GM19468 (cell line): ENCODE data around the gene SPAG6.
"Not testable (repeated sequence)": the region's sequence is repeated elsewhere in the genome, so short reads cannot be mapped to it uniquely, and the experiment has no call there.

Source experiments
- ATAC-seq: cut with Tn5 transposase; IDR thresholded peaks from one replicate; pipeline ENCODE4 v1.9.1; 2021; ENCODE audit warnings: mild to moderate bottlenecking, moderate library complexity, moderate number of reproducible peaks; ENCODE audit not compliant: unreplicated experiment; ENCODE audit errors: extremely low read depth

Gene SPAG6

DNA sequence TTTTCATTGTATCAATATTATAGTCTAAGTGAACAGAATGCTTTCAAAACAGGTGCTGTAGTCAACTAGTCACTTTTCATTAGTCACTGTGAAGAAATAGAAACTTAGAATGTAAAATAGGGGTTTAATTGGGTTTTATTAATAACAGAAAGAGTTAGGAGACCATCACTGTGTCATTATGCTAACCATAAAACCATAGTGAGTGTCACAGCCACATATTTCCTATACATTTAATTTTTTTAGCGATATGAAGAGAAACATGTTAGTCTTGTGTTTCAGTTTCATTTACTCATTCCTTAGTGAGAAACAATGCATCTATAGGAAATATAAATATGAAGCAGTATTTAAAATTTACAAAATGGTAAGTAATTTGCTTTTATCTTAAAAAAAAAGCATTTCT, 22.2 kb downstream of the SPAG6 start:
- no peak for ATAC-seq

DNA sequence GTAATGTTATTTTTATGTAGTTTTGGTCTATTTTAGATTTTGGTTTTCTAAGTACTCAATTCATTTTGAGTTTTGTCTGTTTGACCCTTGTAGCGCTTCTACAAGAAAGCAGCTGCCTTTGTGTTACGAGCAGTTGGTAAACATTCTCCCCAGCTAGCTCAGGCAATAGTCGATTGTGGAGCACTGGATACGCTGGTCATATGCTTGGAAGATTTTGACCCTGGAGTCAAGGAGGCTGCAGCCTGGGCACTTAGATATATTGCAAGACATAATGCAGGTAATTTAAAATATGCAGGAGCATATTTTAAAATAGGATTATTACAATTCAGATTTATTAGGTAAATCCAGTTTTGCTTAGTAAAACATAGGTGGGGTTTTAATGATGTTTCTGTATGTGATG, 23.1 kb downstream of the SPAG6 start:
- ATAC-seq: no peak

DNA sequence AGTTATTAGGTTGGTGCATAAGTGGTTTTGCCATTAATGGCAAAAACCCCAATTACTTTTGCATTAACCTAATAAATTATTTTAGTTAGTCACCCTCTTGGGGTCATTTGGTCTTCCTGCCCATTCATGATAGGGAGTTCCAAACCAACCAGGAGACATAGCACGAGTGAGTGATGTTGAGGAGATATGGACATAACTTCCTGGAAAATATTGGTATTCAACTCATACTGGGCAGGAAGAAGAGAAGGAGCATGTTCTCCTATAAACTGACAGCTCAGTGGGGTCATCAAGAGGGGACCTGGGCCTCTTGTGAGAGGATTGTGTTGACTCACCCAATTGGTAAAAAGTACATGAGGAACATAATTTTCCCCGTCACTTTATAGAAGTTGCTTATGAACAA, 23.7 kb downstream of the SPAG6 start:
- ATAC-seq: no peak

DNA sequence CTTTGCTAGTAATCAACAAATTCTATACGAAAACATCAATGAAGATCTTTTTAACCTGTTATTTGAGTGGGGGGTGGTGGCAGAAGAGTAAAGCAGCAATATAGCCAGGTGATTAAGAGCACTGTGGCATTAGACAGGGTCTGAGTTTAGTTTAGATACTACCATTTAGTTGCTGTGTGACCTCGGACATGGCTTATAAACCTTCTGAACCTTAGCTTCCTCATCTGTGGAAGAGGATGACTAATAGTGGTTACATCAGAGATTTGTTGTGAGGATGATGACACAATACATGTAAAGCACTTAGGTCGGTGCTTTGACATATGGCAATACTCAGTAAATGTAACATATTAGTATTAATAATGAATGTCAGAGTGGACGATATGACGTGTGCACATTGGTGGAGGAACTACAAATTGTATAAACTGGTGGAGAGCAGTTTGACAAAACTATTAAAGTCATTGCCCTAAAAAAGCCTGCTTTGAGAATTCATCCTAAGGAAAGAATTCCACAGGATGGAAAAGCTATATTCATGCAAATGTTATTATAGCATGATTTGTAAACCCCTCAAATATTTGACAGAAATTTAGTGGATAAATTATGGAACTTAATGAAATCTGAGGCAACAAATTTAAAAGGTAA, 24.3 kb downstream of the SPAG6 start:
- ATAC-seq: peak; percentile 20

DNA sequence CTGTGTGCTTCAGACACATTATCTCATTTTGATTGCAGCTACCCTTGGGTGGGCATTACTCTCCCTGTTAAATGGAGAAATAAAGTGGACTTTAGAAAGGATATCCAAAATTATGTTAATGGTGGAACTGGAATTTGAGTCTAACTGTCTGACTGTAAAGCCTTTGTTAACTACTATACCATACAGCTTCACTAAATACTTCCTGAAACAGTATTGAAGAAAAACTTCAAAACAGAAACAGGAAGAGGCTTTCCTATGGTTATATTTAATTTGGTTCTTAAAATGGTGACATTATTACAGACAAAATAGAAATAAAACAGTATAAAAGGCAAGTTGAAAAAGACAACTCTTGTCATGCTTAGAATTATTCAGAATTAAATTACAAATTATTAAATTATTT, 25.0 kb downstream of the SPAG6 start:
- ATAC-seq: no peak

DNA sequence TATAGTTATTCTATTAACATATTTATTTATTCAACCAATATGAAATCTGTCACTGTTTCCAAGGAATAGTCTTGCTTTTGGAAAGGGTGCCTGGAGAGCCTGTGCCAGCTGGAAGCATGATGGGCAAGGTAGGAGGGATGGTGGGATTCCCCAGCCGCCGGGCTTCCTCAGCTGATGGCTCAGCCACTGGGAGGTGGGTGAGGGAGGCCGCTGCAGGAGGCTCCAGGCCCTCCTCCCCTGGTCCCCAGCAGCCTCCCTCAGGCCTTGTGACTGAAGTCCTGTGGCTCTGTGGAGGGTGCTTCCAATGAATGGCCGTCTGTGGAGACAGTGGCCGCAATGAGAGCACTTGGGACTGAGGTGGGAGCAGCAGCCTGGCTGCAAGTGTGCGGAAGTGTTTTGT, 27.0 kb downstream of the SPAG6 start:
- no peak for ATAC-seq

DNA sequence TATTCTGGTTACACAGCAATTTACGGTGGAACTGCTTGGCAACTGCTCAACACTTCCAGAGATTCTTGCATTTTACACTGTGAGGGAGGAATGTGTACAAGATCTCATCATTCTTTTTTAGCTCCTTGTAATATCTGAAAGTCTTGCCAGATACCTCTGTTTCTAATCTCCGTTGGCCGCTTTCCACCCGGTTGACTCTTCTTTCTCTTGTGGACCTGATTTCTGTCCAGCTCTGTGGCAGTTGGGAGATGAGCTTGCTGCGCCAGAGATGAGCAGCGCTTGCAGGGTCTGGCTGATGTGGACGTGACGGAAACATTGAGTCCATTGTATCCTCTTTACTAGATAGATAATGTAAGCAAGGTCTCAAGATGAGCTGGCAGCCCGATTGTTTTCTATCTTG, 27.6 kb downstream of the SPAG6 start:
- ATAC-seq: no peak

DNA sequence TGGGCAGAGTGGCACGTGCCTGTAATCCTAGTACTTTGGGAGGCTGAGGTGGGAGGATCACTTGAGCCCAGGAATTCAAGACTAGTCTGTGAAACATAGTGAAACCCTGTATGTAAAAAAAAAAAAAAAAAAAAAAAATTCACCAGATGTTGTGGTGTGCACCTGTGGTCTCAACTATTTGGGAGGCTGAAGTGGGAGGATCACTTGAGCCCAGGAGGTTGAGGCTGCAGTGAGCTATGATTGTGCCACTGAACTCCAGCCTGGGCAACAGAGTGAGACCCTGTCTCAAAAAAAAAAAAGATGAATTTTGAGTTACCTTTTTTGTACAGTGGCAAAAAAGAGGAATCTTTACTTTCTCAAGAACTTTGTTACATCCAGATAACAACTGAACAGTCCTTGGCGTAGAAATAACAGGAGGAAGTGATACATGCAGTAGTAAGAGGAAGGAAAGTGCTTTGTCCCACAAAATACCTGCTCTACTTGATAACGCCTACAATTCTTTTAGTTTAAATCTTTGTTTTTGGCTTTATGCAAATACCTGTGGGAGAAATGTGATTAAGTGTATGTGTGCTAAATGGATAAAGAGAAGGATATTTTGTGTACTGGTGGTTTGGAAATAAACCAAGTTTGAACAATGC, 29.3 kb downstream of the SPAG6 start:
- ATAC-seq: no peak

DNA sequence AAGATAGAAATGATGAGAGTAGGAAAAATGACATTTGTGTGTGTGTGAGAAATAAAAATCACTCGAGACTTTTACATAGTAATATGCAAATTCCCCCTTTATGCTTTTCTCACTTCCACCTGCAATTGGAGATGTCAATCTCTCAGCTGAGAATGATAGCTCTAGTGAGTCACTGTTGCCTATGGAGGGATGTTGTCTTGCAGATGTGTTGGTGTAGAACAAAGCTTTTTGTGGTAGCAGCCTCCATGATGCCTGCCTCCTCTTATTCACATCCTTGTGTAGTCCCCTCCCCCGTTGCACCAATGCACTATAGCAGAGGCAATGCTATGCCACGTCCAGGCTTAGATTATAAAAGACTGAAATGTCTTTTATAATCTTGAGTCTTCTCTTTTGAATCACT, 33.8 kb downstream of the SPAG6 start:
- ATAC-seq: peak; percentile 74

DNA sequence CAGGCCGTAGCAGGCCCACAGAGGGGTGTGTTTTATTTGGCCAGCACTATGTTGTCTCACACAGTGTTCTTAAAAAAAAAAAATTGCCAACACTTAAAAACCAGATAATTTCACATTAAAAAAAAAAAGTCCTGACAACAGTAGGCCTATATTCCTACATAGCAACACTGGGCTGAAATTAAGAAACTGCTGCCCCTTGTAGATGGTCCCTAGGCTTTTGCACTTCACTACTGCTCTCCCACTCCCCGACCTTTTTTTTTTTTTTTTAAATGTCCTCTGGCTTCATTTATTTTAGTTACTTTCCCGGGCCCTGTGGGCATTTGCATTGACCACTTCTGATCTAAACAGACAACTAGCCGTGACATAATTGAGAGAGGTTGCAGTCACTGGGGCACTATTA, 36.0 kb downstream of the SPAG6 start:
- ATAC-seq: no peak

DNA sequence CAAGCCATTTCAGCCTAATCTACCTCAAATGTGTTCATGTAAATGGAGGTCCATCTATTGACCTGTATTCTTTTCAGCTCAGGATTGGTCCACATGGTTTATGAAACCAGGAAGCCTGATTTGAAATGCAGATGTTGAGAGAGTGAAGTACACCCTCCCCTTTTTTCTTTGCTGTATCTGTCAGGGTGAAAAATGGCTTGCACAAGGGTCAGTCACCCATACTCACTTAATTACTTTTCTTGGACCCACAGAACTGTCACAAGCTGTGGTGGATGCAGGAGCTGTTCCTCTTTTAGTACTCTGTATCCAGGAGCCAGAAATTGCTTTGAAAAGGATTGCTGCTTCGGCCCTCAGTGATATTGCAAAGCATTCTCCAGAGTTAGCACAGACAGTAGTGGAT, 41.2 kb downstream of the SPAG6 start:
- ATAC-seq: no peak

DNA sequence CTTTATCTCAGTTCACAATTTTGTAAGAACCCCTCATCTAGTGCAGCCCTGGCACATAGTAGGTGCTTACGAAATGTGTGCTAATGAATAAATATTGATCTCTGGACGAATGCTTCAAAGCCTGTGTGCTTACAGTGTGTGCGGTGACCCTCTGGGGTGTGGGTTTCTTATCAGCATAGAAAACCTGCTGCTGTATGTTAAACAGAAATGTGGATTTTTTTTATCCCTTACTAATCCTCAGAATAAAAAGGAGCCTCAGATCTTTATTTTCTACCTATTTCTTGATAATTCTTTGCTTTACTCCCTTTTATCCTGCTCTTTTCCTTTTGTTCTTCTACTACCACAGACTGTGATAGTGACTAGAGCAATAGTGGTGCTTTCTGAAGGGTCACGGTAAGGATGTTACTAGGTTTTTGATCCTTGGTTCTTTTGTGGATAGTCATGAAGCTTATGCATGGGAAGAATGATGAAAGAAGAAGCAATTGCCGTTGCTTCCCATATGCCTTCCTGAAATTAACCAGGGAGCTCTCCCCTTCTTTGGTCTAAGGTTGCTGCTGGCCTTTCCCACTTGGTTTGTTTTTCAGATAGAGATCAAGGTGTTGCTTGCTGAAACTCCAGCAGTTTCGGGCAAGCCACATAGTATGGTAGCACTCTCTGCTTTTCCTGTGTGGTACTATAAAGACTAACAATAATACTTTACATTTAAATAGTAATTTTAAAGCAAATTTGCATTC, 44.7 kb downstream of the SPAG6 start:
- no peak for ATAC-seq

DNA sequence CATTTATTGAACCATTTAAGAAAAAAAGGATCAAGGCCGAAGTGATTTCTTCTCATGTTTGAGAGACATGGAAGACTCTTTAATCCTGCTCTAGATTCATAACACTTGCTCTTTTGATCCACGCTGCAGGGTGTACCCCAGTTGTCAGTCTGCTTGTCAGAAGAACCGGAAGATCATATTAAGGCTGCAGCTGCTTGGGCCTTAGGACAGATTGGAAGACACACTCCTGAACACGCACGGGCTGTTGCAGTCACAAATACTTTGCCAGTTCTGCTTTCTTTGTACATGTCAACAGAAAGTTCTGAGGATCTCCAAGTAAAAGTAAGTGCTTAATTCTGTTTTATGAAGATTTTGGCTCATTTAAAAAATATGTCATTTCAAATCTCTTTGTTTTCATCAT, 46.3 kb downstream of the SPAG6 start:
- ATAC-seq: no peak

DNA sequence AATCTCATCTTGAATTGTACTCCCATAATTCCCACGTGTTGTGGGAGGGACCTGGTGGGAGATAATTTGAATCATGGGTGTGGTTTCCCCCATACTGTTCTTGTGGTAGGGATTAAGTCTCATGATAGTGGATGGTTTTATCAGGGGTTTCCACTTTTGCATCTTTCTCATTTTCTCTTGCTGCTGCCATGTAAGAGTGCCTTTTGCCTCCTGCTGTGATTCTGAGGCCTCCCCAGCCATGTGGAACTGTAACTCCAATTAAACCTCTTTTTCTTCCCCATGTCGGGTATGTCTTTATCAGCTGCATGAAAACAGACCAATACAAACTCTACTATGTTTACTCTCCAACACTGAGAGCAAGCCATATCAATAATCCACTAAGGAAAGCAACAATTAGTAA, 50.9 kb downstream of the SPAG6 start:
- ATAC-seq: not testable (repeated sequence)

DNA sequence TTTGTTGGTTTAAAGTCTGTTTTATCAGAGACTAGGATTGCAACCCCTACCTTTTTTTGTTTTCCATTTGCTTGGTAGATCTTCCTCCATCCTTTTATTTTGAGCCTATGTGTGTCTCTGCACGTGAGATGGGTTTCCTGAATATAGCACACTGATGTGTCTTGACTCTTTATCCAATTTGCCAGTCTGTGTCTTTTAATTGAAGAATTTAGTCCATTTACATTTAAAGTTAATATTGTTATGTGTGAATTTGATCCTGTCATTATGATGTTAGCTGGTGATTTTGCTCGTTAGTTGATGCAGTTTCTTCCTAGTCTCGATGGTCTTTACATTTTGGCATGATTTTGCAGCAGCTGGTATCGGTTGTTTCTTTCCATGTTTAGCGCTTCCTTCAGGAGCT, 61.6 kb downstream of the SPAG6 start:
- ATAC-seq: not testable (repeated sequence)

DNA sequence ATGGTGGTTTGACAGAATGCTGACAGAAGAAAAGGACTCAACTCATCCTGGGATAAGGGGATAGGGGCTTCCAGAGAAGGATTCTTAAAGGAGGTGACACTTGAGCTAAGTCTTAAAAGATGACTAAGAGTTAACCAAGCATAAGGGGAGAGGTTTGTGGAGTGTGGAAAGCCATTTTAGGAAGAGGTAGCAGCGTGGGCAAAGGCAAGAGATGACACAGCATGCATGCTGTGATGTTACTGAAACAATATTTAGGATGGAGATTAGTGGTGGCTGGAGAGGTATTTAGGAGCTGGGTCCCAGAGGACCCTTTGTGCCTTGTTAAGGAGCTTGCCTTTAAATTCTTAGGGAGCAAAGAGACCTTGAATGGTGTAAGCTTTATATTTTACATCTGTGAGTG, 65.1 kb downstream of the SPAG6 start:
- no peak for ATAC-seq

DNA sequence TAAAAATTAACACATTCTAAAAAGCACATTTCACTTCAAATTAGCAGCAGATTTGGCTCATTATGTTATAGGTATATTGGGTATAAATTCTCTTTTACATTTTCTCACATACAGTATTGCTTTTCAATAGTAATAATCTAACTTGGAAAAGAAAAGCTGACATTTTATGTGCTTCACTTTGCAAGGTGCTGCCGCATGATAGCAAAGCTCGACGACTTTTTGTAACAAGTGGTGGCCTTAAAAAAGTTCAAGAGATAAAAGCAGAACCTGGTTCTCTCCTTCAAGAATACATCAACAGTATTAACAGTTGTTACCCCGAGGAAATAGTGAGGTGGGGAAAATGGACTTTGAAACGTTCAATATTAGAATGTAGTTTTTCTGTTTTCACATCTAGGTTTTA, 65.5 kb downstream of the SPAG6 start:
- no peak for ATAC-seq

DNA sequence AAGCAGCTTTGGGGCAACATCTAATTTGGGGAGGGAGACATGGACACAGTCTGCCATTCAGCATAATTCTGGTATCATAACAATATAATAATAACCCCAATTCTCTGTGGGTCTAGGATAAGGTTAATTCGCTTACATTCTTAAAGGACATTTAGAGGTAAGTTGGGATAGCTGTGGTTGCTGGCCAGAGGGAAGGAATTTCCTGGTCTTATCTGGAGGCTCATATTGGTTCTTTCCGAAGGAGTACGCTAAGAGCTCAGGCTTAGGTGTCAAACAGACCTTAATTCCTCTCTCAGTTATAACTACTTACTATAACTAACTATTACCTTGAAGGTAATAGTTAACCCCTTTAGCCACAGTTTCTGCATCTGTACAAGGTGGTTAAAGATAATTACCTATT, 68.8 kb downstream of the SPAG6 start:
- no peak for ATAC-seq

DNA sequence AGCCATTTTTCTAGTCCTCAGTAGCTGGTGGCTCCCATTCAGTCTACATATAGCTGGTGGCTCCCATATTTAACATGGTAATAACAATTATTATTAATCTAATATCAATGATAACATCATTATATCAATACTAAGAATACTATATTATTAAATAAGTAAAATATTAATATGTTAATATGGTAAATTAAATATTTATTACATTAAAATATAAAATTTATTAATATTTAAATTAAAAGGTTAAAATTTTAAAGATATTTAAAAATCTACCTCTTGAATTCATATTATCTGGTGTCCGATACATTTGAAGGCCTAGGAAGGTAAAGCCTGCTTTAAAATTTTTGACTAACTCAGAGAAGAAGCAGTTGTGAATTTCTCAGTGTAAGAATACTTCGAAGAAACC, 69.8 kb downstream of the SPAG6 start:
- no peak for ATAC-seq

DNA sequence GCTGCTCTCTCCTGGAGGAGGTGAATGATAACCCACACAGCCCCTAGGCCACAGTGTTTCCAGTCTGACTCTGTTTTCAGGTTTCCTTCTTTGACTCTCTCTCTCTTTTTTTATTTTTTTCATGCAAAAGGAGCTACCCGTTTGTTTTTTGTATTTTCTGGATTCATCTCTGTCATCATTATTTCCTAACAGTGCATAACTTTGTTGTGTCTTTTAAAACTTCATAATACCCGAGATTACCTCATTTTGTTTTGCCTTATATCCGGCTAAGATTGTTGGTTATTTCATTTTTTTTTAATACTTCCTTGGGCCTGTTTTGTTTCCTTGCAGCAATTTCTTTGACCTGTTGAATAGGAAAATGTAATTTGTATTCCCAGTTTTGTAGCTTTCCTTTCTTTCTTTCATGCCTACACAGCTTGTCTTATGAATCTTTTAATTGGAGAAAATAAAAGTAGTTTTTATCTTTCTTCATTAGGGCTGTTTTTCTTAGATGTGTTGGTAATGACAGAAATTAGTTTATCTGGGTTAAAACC, 72.5 kb downstream of the SPAG6 start:
- ATAC-seq: no peak

DNA sequence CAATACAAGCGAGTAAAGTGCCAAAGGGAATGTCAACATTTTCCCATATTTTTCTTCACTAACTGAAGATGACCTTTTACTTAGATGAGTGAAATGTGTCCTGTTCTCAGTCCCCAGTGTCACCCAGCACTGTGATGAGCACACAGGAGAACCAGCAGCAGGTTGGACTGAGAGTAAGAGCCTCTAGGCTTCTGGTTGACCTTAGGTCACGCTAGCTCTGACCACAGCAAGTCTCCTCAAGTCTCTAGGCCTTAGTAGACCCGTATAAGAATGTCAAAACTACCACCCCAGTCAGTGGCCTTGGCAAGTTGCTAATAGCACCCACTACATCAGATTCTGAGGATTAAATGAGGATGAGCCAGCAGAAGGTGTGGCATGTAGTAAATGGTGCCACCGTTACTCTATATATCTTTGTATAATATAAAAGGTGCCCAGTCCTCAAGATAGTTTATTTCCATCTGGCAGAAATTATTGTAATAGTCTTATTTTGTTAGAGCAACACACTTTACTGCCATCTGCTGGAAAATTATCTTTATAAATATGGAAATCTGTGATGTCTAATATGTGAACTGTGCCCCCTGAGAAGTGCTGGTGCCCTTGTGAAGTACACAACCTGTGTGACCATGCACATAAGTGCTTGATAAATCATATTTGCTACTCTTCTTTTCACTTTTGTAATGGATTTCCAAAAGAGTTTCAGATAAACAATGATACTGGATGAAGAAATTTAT, 75.7 kb downstream of the SPAG6 start:
- ATAC-seq: no peak
